NCI-H1105 treated with DMSO at 0.1 percent for 48 hours (cell line): Measurements from ENCODE around the gene RNLS.

Source experiments
- DNase-seq: peaks from one replicate; lab custom pipeline; 2025; lab: John Stamatoyannopoulos, UW

The RNLS gene

DNA sequence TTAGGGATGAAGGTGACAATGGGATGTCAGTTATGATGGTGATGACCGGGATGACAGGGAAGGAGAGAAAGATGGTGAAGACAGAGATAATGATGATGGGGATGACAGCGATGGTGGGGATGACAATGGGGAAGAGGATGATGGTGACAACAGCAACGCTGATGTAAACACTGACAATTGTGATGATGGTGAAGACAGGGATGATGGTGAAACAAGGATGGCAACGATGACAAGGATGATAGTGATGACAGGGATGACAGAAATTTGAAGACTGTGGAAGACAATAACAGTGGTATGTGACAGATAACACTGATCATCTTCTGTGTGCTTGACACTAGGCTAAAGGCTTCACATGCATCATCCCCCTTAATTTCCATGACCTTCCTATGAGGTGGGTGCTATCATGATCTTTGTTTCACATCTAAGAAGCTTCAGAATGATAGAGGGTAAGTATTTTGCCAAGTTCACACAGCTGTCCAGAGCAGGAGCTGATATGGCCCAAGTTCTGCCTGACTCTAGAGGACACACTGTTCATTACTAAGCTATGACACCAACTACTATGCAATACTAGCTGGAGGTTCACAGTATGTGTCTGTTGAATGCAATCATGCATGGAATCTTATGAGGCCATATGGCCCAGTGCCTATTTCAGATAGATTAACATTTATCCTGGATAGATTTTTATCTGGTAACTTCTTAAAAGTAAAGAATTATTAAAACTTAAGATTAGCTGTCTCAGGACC, 105.6 kb downstream of the RNLS start:
- no peak for DNase-seq

DNA sequence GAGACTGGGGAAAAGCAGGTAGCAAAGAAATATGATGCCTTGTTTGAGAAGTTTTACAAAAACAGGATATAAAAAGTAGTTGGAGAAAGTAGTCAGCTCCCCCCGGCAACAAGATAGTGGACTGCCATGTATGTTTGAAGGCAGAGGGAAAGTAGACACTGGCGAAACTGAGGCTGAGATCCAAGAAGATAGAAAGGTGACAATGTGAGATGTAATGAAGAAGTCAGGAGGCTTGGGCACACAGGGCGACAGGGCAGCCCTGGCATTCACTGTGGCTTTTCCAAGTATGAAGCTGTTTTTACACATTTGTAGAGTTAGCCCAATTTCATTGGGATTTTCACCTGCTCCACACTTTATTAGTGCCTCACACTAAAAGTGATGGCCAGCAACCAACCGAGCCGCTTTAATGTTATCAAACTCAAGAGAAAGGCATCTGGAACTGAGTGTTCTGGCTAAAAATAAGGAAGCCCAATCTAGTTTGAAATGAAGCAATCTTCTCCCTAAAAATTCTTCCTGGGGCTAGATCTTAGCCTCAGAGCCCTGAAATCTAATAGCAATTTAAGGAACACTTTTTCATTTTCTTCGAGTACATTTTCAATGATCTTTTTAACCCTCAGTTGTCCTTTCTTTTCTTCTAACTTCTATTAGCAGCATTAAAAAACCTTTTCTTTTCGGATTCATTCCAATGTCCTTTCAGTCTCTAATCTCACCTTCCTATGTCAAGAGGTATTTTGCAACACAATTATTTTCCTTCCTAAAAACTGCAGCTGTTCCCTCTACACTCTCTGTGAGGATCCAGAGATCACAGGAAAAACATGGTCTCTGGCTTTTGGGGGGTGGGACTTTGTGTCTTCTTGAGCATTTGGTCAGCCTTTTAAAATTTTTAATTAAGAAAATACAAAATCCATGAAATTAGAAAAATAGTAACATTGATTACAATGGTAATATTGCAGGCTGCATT, 108.0 kb downstream of the RNLS start:
- DNase-seq: no peak

DNA sequence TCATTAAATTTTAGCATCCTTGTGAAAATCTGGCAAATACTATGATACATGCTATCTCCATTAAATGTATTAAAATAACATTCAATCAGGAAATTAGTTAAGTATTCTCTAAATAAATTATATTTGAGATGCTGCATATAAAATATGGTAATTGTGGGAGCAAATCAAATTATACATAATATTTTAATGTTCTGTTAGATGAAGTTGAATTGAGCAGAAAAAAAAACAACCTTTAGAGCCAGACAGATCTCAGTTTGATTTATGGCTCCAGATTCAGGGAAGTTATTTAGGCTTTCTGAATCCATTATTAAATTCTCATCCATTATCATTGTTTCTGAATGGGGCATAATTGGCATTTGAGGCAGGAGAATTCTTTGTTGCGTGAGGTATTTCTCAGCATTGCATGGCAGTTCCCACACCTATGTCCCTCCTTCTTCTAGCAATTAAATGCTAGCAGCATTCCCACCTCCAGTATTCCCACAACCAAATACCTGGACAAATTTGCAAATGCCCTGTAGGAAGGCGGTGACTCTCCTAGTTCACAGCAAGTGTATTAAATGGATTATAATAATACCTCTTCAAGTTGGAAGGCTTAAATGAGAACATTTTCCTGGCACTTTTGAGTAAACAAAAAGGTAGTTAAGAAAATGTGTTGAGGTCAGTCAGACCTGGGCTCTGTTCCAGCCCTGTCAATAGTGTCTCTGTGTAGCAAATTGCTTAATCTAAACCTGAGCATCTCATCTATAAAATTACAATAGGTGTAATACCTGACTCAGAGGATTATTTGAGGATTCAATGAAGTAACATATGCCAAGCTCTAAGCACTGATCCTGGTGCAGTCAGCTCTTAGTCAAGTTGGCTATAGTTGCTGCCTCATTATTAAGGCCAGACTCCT, 108.9 kb downstream of the RNLS start:
- peak; percentile 95 for DNase-seq

DNA sequence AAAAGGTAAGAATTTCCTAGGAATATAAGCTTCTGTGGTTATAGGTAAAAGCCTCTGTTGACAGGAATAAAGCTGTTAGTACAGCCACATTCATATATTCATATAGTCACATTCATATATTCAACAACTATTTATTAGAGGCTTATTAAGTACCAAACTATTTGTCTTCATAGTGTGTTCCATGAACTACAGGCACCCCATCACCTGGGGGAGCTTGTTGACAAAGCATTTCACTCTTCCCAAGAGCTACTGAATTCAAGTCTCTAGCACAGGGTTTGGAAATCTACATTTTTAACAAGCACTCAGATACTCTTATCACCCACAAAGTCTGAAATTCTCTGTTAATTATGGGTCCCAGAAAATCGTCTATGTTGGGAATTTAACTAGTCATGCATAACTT, 110.6 kb downstream of the RNLS start:
- no peak for DNase-seq

DNA sequence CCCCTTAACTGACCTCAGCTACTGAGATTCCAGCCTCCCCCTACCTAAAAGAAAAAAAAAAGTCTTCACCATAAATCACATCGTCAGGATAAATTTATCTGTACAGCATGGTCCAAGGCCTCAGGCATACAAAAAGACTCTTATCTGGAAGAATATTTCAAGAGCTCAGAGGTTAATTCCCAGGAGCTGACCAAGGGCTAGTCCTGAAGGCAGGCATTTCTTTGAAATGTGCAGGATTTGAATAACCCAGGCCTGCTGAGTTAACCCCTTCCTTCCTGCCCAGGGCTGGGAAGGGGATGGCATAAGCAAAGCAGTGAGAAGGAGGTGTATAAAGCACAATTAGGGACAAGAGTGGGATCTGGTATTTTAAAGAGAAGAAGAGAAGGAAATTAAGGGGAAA, 111.2 kb downstream of the RNLS start:
- no peak for DNase-seq

DNA sequence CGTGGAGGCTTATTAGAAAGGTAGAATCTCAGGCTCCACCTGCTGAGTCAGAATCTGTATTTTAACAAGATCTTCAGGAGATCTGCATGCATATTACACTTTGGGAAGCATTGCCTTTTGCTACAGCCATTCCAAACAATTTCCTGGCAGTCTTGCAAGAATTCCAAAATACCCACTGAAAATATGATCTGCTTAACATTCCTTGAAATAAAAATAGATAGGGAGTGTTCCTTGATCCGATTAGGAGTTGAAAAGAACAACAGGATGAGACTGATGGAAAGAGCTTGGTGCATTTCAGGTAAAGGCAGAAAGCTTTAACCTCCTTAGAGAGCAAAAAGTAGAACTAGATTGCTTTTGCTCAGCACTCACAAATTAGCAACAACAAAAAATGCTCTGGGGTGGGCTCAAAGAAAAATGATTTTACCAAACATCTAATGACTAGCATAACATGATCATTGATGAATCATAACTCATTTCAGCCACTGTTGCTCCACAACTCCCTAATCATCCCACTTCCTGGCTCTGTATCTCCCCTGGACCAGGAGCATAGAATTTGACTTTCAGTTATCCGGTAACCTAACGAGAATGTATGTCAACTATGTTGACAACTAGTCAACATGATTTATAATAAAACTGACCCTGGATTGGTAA, 115.2 kb downstream of the RNLS start:
- DNase-seq: no peak

DNA sequence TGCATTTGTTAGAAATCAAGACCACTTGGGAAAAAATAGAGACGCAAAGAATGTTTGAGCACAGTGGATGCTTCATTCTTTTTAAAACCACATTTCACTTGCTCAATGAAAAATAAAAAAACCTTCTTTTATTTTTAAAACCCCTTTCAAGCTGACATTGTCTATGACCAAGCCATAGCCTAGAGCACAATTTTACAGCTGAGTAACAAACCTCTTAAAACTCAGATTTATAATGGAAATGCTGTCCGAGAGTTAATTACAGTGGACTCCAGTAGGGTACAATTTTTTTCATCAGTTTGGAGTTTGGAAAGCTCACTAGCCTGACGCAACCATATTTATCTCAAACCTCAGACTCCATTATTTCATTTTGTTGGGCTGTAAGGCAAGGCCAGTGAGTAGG, 116.3 kb downstream of the RNLS start:
- DNase-seq: no peak

DNA sequence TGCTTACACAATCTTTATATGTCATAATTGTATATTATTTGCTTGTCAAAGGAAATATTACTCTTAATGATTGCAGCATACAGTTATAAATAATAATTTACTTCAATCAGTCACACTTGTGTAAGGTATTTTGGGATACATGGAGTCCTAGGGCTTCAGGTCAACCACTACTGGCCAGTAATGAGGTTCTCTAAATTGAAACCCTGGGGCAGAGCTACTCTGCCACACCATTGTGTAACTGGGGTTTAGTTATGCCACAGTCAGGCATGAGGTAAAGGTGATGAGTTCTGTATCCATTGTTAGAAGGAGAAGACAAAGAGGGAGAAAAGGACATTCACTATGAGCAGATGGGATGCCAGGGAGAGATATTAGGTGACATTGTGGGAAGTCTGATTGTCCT, 117.4 kb downstream of the RNLS start:
- no peak for DNase-seq

DNA sequence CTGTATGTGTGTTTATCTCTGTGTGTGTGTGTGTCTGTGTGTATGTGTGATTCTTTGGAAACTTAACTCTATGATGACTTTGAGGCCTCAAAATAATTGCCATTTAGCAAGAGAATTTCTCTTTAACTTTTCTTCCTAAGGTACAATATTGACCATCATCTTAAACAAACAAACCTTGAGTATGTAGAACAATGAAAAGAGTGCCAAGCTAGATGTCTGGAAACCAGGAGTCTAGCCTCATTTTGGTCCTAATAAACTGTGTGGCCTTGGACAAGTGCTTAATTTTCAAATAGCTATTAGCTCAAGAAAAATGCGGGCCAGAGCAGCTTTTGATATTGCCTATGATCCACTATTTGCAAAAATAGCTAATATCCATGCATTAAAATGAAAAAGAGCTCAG, 119.3 kb downstream of the RNLS start:
- no peak for DNase-seq

DNA sequence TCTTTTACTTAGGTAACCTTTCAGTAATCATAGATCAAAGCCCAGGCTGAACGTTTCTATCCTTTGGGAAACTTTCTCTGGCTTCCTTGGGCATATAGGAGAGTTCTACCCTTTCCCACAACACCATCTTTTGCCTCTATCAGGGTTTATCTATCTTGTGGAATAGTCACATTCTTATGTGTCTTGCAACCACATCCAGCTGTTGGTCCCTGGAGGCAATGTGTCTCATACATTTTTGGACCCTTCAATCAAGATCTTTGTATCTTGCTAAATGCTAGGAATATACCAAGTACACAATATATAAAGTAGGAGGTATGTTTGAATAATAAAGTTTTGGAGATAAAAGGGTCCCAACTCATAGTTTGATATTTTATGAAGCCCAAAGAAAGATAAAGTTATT, 121.7 kb downstream of the RNLS start:
- no peak for DNase-seq

DNA sequence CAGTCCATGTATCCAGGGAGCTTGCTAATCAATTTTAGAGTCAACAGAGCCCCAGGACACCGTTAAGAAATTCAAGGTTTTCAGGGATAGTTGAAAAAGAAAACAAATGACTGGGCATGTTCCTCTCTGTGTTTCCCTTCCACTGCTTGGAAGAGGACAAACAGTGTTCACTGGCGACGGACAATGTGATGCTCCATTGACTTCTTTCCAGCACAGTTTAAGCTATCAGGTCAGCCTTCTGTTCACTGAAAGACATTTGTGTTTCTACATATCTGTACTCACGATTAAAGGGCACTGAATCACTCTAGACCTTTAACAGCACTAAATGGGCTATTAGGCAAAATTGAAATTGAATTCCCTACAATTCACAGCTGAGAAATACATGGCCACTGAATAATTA, 123.6 kb downstream of the RNLS start:
- DNase-seq: no peak

DNA sequence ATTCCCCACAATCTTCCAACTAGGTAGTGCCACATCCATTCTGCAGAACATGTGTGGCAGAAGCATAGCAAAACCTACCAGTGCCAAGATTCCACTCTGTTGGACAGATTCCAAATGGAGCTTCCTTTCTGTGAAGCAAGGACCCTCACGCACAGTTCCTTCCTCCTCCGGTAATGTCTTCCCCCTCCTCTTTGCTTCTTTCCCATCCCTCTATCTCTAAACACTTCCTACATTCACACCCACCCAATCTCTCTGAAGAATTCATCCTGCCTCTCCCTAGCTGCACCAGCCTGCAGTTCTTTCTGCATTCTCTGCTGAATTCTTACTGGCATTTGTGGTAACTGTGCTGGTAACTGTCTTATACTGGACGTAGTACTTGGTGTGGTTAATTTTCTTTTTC, 124.9 kb downstream of the RNLS start:
- no peak for DNase-seq

DNA sequence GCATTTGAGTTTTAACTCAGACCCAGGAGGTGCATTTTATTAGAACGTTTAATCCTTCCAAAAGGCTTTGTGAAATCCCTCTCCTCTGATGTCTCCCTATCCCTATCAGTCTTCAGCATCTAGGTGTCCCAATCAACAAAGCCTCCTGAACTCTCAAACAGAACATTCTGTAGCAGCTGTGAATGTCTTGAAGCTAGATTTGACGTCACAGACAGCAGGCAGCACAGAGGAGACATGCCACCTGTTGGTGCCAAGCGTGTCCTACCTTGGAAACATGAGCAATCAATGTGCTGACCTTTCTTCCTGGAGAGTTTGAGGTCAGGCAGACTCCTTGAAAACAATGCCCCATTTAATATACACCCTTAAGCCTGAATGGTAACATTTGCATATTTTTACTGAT, 125.5 kb downstream of the RNLS start:
- DNase-seq: no peak

DNA sequence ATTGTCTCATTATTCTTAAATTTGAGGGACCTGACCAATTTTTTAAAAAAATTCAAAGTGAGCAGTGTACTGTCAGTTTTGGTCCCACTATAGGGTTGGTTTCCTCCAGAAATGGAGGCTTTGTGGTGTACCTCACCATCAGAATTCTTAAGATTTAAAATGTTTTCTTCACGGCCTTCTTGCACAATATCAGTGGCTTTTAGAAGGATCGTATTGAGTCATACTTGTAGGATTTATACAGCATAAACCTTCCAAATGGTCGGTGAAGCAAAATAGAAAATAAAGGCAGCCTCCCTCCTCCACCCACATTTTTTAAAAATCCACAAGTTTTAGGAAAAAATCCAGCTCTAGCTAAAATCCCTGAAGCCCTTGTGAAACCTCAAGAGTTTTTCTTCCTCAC, 126.4 kb downstream of the RNLS start:
- no peak for DNase-seq

DNA sequence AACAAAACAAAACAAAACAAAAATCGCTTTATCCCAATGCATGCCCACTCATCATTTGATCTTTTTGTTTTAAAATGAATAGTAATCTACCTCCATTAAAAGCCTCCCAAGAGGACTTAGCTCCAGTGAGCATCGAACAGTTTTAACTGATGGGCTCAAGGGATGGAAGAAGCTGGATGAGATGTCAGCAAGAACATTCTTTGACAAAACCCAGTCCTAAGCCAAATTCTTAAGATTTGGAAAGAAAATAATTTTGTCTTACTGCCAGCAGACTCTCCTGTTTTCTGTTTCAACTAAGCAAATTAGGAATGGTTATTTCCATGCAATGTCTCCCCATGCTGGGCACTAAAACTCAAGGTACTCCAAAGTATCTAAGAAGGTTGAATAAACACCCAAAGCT, 127.3 kb downstream of the RNLS start:
- no peak for DNase-seq

DNA sequence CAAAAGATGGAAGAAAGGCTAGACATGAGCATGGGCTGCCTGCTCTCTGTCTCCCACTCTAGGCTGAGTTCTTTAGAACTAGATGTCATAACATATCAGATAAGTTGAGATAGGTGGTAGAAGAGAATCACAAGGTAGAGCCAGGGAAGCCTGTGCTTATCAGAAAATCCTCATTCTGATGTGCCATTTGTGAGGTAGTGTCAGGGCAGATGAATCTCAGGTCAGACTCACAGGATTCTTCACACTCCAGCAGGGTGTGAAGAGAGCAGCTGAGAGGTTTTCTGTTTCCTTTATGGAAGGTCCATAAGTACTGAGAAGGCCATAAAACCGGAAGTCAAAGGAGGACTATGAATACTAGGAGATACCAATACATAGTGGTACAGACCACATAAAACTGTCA, 132.9 kb downstream of the RNLS start:
- DNase-seq: no peak

DNA sequence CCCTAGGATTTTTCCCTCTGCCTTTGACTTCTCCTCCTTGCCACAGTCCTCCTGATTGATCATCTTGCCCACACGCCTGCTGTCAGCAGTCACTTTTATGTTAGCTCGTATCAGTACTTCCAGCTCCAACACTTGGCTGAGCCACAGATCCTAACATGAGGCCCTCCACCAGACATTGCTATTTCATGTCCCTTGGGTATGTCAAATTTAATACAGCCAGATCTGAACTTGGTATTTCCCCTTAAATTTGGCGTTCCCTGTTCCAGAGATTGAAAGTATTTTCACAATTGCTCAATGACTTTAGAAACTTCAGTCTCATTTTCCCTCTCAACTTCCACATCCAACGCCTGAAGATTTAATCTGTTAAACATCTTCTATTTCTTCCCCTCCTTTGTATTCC, 140.4 kb downstream of the RNLS start:
- DNase-seq: no peak

DNA sequence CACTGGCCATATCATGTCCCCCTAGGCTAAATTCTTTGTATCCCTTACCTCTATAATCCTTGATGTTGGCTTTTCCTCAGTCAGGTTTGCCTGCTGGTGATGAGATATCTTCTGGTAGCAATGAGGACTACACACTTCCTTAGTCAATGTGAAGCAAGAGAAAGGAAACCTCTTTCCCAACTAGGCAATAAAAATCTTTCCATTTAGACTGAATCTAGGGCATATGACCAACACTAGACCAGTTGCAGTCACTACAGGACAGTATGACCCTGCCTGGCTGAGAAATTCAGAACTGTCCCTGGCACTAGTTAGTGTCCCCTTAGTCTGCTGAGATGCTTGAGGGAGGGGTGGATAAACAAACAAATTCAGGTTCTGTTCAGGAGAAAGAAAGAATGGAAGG, 142.6 kb downstream of the RNLS start:
- no peak for DNase-seq

DNA sequence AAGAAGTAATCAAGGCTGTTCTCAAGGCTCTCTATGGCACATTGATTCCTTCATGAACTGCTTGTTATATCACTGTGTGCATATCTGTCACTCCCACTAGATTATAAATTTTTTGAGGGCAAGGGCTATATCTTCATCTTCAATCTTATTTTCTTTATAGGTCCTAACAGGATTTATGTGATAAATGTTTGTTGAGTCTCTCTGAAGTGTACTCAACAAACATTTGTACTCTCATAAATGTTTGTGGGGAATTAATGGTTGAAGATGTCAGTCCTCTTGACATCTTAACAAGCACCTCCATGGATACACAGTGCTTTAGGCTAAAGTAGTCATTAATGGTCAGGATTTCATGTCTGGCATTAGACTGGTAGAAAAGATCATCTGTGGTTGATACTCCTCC, 143.2 kb downstream of the RNLS start:
- no peak for DNase-seq

DNA sequence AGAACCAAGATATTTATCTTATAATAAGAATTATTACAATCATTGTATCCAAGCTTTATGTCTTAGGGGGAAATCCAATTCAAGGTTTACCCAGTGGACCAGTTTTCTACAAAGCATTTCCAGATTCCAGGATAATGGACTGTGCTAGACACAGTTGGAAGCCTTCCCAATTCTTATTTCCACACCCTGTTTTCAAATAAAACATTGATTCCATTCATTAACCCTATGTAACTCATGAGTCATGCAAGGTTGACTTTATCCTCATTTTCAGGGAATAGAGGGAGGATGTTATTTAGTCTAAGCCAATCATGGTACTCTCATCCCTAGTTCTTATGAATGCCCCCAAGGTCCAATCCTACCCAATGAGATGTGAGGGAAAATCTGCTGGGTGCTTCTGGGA, 145.7 kb downstream of the RNLS start:
- DNase-seq: no peak

DNA sequence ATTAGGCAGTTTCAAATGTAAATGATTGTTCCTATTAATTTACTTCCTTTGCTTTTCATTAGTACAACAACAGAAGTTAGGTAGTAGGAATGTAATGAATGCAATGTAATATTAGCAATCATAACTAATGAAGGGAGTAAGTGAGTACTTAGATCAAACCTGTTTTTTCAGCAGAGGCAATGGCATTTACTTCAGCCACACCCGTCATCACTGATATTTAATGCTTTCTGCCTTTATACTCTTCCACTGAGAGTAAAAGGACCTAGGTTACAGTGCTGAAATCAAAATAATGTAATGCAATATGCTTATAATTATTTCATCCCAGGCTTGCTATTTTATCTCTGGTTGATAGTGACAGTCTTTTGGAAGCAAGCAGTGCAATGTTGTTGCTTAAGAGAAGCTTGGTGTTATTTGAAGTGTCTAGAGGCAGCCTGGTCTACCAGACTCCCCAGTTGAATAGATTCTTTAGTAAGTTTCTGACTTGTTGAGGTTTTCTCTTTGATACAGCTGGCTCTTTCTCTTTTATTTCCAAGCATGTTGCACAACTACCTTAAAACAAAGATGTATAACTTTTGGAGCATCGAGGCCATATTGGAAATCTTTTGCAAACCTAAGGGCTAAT, 149.4 kb downstream of the RNLS start:
- no peak for DNase-seq
